ENCODE results near the gene MYO3B.
"Not testable (repeated sequence)": the region's sequence is repeated elsewhere in the genome, so short reads cannot be mapped to it uniquely, and the experiment has no call there.

The MYO3B gene

DNA sequence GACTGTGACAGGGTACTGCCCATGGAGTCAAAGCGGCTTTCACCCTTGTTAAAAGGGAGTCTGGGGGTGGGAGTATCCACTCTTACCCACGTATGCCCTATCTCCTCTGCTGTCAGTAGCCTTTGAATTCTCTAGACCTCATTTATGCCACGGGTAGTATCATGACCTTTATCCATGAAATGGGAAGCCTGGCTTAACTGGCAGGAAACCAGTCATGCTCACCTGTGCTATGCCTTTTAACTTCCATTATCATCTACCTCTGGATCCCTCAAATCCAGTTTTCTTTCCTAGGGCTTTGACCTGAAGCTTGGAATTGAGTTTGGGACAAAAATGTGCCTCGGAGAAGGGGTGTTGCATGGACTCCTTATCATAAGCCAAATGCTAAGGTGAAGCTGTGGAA is 30.0 kb downstream of the MYO3B start:
- DNase-seq (ENCODE audit: low read depth in 2 of 2), result no peak

DNA sequence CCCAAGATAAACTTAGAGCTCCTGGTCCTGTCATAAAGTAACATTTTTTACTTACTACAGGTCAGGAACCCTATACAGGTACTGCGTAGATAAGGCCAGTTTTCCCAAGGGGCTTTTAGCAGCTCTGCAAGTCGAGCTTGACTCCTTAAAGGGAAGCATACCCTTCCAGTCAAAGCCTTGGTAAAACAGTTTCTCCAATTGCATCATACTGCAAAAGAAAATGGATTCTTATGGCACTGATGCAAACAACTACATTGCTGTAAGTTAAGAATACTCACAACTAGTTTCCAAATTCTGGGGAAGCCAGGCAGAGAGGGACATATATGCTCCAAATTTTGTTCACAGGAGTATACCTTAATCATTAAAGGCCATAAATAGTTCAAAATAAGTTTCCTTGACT is 31.0 kb downstream of the MYO3B start:
- no peak for DNase-seq (ENCODE audit: low read depth in 2 of 2)

DNA sequence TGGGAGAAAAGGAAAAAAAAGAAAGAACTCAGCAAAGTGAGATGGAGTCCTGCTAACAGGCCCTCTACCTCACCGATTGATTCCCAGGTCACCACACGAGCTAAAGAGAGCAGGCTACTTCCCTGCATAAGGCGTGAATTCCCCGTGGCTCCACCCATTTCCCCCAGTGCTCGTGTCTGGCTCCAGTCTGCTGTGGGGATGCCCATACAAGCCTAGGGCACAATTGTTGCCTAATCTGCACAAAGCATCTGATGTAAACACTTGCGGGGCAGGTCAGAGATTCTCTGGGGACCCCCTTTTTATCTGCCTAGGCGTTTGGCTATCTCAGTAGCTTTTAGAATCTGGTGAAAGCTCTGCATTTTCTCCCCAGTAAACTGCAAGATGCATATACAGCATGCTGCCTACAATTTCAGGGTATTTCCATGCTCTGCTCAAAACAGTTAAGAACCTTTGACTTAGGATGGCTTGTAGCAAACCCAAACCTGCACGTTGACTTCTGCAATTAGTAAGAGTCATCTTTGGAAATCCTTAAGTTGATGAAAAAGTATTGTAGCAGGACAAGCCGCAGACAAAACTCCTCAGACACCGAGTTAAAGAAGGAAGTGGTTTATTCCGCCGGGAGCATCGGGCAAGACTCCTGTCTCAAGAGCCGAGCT is 34.8 kb downstream of the MYO3B start:
- DNase-seq (ENCODE audit: low read depth in 2 of 2), result no peak

DNA sequence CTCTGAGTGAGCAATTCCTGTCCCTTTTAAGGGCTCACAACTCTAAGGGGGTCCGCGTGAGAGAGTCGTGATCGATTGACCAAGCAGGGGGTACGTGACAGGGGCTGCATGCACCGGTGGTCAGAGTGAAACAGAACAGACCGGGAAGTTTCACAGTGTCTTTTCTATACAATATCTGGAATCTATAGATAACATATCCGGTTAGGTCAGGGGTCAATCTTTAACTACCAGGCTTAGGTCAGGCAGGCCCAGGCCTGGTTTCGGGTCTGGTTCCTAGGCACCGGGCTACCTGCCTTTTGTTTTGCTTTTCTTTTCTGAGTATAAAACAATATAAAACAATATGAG is 35.3 kb downstream of the MYO3B start:
- not testable (repeated sequence) for DNase-seq (ENCODE audit: low read depth in 2 of 2)

DNA sequence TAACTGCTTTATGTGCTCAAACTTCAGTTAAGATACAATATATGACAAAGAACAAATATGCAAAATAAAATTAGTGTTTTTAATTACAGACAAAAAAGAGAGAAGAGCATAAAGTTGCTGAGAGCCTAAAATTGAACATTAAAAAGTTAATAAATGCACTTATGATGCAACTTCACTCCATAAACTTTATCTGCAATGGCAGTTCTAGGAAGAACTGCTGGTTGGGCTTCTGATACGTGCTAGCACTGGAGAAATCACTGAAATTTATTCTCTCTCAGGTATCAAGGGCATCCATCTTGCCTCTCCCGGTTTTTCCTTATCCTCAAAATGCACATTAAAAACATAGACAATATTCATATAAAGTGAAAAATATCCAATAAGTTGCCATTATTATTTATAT is 35.7 kb downstream of the MYO3B start:
- no peak for DNase-seq (ENCODE audit: low read depth in 2 of 2)

DNA sequence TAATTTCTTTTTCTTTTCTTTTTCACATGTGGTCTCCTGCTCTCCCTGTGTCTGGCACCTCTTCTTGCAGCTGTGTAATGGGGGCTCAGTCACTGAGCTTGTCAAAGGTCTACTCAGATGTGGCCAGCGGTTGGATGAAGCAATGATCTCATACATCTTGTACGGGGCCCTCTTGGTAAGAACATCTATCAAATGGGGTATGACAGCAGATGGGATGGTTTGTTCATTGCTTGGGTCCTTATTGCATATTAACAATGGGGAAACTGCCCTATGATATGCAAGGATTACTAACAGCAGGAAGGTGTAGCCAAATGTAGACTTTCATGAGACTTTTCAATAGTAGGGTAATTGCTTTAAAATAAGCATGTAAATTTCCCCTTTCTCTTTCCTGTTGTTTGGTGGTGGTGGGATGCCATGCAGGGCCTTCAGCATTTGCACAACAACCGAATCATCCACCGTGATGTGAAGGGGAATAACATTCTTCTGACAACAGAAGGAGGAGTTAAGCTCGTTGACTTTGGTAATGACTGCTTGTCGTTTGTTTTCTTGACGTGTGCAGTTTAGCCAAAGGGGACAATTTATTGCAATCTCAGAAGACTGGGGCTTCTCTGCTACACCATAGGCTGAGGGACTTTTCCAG is 36.5 kb downstream of the MYO3B start:
- DNase-seq (ENCODE audit: low read depth in 2 of 2), result no peak

DNA sequence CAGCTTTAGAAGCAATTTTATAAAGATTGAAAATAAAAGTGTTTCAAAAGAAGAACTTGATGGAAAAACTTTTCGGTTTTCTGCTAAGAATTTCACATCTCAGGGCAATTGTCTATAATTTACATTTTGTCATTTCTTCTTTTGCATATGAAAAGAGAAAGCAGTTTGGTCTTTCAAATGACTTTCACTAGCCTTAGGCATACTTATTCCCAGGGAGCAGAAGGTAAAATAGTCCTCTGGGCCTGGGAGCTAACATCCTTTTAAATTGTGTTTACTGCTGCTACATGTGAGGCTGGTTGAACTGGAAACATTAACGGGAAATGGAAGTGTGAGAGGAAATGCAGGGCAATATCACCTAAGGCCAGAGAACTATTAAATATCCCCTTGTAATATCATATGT is 37.1 kb downstream of the MYO3B start:
- DNase-seq (ENCODE audit: low read depth in 2 of 2), result no peak

DNA sequence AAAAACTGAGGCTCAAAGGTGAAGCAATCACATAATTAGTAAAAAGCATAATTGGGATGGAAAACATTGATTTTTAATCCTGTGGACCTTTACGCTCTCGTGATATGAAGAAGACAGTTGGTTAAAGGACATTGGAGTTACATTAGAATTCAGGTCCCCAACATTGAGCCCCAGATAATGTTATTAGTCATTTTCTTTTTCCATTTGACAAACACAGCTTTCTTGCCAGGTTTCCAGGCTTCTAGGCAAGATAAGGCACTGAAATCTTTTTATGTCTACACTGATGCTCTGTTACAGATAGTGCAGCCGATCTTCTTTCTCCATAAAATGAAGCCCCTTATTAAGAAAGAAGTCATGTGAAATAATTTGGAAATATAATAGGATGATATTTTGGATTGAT is 38.5 kb downstream of the MYO3B start:
- DNase-seq (ENCODE audit: low read depth in 2 of 2), result no peak

DNA sequence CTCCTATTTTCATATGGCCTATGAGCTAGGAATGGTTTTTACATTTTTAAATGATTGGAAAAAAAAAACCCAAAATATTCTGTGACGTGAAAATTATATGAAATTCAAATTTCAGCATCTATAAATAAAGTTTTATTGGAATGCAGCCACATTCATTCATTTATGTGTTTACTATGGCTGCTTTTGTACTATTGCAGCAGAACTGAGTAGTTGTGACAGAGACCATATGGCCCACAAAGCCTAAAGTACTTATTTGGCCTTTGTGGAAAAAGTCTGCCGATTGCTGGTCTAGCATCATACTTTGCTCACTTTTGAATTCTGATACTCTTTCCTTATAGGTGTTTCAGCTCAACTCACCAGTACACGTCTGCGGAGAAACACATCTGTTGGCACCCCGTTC is 39.0 kb downstream of the MYO3B start:
- DNase-seq (ENCODE audit: low read depth in 2 of 2), result no peak

DNA sequence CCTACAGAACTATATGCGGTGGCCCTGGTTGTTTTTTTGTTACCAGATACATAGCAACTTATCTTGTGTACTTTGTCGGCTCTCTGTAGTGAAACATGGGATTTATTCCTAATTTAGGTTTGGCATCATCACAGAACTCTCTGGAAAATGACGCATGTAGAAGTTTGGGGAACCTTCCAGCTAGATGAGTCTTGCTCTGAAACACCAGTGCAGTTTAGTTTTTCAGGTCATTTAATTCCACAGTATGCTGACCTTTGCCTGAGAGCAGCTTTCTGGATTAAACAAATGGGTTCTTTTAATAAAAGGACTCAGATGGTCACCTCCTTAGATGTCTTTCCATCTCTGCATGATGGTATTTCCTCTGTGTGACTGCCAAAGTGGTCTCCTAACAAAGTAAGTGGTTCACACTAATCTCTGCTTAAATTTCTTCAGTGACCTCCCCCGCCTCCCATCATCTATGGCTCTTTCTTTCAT is 39.9 kb downstream of the MYO3B start:
- DNase-seq (ENCODE audit: low read depth in 2 of 2), result no peak

DNA sequence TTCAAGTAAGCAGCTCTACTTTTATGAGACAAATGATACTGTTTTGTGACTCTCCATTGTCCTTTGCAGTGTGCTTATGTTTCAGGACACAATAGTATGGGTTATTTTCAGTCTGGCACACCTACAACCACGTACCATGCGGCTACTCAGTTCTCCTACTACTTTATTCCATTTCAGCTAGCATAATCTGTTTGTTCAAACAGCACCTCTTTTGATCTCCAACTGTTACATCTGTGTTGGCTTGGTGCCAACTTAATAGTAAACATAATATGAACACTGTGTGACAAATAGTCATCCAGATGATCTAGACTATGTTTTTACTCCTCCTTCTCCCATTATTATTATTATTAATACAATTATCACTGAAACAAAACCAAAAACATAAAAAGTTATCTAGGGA is 40.5 kb downstream of the MYO3B start:
- DNase-seq (ENCODE audit: low read depth in 2 of 2), result no peak

DNA sequence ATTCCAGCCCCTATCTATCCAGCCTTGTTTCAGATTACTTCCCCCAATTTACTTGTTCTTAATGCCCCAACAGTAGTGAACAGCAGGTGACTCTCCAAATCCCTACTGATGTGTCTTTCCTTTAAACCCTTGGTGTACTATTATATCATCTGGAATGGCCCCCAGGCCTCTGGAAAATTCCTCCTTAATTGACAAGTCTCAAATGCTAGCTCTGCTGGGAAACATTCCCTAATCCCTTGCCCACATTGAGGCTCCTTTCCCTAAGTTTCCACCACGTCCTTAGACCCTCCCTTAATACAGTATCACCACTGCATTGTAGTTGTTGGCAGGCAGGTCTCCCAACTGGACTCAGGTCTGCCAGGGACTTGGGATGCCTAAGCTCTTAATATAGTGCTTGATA is 41.0 kb downstream of the MYO3B start:
- DNase-seq (ENCODE audit: low read depth in 2 of 2), result no peak

DNA sequence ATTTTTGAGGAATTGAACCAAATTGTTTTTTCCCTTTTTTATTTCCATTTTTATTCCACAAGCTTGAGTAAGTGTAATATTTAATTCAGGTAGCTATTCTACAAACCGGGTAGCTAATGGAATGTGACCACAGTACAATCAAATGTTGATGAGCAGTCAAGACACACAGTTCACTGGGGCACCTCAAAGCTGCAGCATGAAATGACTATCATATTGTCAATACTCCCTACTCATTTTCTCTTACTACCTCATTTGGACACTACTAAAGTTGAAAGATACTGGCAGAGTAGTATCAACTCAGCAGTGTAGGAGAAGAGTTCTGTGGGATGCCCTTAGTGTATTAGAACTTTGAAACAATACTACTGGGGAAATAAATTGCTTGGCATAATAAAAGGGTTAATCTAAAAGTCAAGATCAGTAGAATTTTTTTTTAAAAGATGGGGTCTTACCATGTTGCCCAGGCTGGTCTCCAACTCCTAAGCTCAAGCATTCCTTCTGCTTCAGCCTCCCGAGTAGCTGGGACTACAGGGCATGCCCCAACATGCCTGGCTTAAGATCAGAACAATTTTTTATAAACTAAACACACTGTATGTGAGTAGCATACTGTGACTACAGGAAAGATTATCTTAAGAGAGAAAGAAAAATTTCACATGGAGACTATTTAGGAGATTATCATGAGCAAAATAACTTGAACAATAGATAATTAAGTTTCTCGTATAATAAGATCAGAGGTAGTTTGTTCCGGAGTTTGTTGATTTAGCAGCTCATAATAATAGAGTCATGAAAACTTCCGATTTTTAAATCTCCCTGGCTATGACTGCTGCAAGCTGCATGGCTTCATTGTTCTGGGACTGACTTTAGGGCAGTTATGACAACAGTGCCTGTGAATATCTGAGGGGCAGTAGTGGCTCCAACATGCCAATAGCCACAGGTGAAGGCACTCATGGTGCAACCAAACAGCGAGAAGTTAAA is 43.7 kb downstream of the MYO3B start:
- no peak for DNase-seq (ENCODE audit: low read depth in 2 of 2)

DNA sequence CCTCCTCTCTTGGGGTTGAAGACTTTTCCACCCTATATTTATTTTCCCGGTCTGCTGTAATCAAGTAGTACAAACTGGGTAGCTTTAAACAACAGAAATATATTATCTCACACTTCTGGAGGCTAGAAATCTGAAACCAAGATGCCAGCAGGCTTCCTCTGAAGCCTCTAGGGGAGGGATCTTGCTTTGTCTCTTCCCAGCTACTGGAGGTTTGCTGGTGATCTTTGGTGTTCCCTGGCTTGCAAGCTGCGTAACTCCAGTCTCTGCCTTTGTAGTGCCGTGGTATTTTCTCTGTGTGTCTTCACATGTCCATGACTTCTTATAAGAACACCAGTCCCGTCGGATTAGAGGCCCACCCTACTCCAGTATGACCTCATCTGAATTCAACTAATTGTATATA is 44.4 kb downstream of the MYO3B start:
- no peak for DNase-seq (ENCODE audit: low read depth in 2 of 2)

DNA sequence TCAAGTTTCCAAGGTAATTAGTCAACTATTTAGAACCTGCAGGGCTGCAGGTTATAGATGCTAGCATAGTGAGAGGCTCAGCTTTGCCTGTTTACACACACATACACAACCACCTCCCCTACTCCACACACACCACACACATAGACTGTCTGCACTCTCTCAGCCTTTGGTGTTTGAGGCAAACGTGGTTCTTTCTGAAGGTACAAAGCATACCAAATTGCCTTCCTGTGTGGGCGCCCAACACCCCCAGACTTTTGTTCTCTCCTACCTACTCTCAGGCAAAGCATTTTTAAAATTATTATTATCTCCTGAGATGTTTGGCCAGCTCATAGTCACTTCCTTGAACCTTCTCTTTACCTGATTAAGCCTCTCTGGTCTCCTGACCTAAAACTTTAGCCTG is 44.9 kb downstream of the MYO3B start:
- no peak for DNase-seq (ENCODE audit: low read depth in 2 of 2)

DNA sequence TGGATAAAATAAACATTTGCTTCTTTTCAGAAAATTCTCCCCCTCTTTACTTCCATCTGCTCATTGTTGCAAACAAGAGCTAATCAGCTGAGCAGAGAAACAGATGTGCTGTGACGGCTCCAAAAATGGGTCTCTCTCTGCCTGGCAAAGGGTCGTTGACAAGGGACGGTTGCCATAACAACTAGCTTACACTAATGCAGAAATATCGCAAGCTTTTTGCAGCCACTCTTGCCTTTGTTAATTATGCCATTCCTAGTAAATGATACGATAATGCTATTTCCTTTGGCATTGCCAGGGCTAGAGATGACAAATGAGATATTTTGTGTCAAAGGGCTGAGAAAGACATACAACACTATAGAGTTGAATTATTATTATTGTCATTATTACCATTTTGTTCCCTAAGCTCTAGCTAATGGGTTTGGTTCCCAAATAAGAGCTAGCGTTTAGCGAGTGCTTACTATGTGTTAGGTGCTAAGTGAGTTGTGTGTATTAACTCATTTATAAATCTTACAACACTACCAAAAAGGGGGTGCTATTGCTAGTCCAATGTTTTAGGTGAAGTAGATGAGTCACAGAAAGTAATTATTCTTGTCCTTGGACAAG is 46.8 kb downstream of the MYO3B start:
- DNase-seq (ENCODE audit: low read depth in 2 of 2), result no peak

DNA sequence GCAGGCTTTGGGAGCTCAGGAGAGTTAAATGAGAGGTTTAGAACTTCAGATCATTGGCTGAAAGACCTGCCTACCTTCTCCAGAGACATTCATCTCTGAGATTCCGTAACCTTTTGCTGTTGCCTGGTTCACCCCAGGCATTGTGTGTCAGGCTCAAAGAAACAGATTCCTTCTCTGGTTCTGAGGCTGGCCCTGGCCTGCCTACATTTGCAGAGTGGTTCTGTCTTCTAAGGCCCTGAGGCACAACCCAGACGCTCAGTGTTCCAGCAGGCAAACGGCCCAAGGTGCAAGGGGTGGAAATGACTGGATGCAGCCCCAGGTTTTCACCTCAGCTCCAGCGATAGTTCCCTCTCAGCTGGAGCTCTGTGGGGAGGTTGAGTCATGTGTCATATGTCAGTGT is 48.3 kb downstream of the MYO3B start:
- DNase-seq (ENCODE audit: low read depth in 2 of 2), result no peak

DNA sequence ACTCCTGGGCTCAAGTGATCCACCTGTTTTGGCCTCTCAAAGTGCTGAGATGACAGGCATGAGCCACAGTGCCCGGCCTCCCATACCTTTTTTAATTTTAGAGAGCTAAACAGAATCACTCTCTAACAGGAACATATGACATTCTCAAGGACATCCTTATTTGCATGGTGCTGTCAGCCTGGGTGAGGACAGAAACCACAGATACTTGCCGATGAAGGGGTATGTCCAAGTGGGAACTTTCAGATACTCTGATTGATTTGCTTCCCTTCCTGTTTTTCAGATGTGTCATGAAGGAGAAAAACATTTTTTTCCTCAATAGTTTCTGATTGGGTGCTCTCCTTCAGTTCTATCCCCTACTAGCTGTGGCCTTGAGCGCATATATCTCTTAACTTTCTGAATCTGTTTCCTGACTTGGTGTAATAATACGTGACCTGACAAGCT is 49.6 kb downstream of the MYO3B start:
- DNase-seq (ENCODE audit: low read depth in 2 of 2), result no peak

DNA sequence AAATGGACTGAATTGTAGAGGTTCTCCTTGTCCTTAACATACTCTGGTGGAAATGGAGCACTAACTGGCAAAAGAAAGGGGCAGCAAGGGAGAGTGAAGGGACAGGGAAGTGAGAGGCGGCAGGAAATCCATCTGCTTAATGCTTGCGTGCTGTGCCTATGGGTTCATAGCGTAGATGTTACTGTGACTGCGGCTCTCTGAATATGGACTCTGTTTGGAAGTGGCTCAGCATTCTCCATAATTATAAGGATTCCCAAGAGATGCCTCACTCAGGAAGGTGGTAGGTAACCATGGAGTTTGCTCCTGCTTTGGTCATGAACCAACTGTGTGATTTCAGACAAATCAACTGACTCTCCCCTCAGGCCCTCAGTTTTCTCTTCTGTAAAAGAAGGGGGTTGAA is 50.0 kb downstream of the MYO3B start:
- DNase-seq (ENCODE audit: low read depth in 2 of 2), result no peak

DNA sequence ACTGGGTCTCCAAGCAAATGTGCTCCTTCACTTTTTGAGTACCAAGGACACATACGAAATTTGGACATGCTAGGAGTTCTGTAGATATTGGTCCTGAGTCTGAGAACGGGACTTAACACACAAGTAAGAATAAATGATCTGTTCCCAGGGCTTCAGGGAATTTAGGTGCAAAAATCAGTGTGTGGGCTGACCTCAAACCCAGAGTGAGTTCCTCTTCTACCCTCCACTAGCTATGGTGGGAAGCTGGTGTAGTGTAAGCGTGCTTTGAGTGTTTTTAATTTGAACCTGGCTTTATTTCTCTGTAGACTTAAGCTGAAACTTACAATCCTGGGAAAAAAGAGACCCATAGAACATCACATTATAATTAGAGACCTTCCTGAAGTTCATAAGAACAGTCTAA is 50.5 kb downstream of the MYO3B start:
- DNase-seq (ENCODE audit: low read depth in 2 of 2), result no peak

DNA sequence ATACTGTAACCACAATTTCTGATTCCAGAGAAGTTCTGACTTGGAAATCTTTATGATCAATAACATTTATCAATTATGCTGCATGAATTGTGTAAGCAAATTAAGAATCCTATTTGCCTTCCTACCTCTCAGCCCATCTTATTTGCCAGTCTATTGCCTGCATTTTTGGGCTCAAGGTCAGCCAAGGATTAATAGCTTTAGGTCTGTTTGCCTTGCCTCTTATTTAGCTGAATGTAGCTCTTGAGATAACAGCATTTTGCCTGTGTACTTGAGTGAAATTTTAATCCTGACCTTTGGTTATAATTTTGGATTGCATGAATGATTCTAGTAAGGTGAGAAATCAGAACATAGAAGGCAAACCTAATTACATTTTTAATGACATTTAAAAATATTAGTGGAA is 51.2 kb downstream of the MYO3B start:
- DNase-seq (ENCODE audit: low read depth in 2 of 2), result no peak

DNA sequence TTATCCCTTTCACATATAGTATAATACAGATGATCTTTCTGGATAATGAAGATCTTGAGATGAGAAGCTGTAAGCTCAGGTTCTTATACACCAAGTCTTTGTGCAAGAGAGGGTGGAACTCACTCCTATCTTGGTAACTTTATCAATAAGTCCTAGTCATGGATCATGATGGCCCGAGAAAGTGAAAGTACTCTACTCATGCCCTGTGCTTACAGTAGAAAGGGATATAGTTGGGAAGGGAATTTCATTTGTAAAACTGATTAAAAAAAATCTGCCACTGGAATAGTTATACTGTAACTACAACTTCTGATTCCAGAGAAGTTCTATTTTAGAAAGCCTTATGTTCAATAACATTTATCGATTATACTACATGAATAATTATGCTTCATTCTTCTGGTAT is 51.8 kb downstream of the MYO3B start:
- DNase-seq (ENCODE audit: low read depth in 2 of 2), result no peak

Data from stimulated activated CD4-positive, alpha-beta T cell treated with anti-CD3 and anti-CD28 coated beads, Interleukin-1b, Interleukin-23, amount 100 ng/mL, for 4 hours (primary cell).